IPS-18a (cell line): ENCODE results near the gene ADGRG1.

Experiments
- H3K27ac ChIP-seq: one replicate; pipeline ENCODE4 v1.5.1; 2013; ENCODE audit warnings: low read length
- H3K27me3 ChIP-seq: one replicate; pipeline ENCODE4 v1.6.1; 2013; ENCODE audit warnings: mild to moderate bottlenecking, low read length; ENCODE audit not compliant: control insufficient read depth, insufficient read depth
- H3K36me3 ChIP-seq: one replicate; pipeline ENCODE4 v1.6.1; 2013; ENCODE audit warnings: low read depth, low read length; ENCODE audit not compliant: control insufficient read depth
- H3K4me1 ChIP-seq: one replicate; pipeline ENCODE4 v1.6.1; 2013; ENCODE audit warnings: low read depth, low read length; ENCODE audit not compliant: control insufficient read depth
- H3K4me3 ChIP-seq: one replicate; pipeline ENCODE4 v1.5.1; 2013; ENCODE audit warnings: low read length
- H3K9ac ChIP-seq: one replicate; pipeline ENCODE4 v1.6.1; 2013; ENCODE audit warnings: mild to moderate bottlenecking, low read length, moderate library complexity
- H3K9me3 ChIP-seq: one replicate; pipeline ENCODE4 v1.6.1; 2013; ENCODE audit warnings: low read depth, low read length; ENCODE audit not compliant: control insufficient read depth

Gene ADGRG1

GRCh38 chr16:57616241-57616640 lies 12.2 kb upstream of the ADGRG1 start:
- Histone ChIP-seq H3K27ac (no peak overlapping the region), H3K4me1 (no peaks in the 10 kb centered on the region), H3K27me3 (no peaks in the 10 kb centered on the region), H3K9ac (no peak overlapping the region), H3K36me3 (no peaks in the 10 kb centered on the region), H3K4me3 (no peak overlapping the region), H3K9me3 (no peaks in the 10 kb centered on the region)

- Histone ChIP-seq H3K9ac (no peak overlapping the region), H3K36me3 (no peaks in the 10 kb centered on the region), H3K9me3 (no peaks in the 10 kb centered on the region), H3K4me3 (no peak overlapping the region), H3K4me1 (no peaks in the 10 kb centered on the region), H3K27ac (no peak overlapping the region), H3K27me3 (no peaks in the 10 kb centered on the region)
Observed at GRCh38 chr16:57616876-57617275, 11.6 kb upstream of the ADGRG1 start.

GRCh38 chr16:57617604-57618111 lies 10.8 kb upstream of the ADGRG1 start:
- Histone ChIP-seq H3K27me3 (no peaks in the 10 kb centered on the region), H3K27ac (no peak overlapping the region), H3K4me1 (no peaks in the 10 kb centered on the region), H3K36me3 (no peaks in the 10 kb centered on the region), H3K4me3 (no peak overlapping the region), H3K9ac (no peak overlapping the region), H3K9me3 (no peaks in the 10 kb centered on the region)

GRCh38 chr16:57618296-57619132 lies 9.9 kb upstream of the ADGRG1 start:
- no peak overlapping the region for H3K9ac ChIP-seq
- peaks cover 7% of the 10 kb centered on the region for H3K4me1 ChIP-seq
- no peaks in the 10 kb centered on the region for H3K27me3 ChIP-seq
- H3K4me3 ChIP-seq: no peak overlapping the region
- H3K9me3 ChIP-seq: no peaks in the 10 kb centered on the region
- no peak overlapping the region for H3K27ac ChIP-seq
- no peaks in the 10 kb centered on the region for H3K36me3 ChIP-seq

GRCh38 chr16:57619133-57619605 lies 9.3 kb upstream of the ADGRG1 start:
- H3K27ac ChIP-seq: no peak overlapping the region
- H3K27me3 ChIP-seq: no peaks in the 10 kb centered on the region
- H3K36me3 ChIP-seq: no peaks in the 10 kb centered on the region
- H3K4me1 ChIP-seq: peaks cover 7% of the 10 kb centered on the region
- H3K9me3 ChIP-seq: no peaks in the 10 kb centered on the region
- no peak overlapping the region for H3K4me3 ChIP-seq
- H3K9ac ChIP-seq: no peak overlapping the region

- no peak overlapping the region for H3K4me3 ChIP-seq
- H3K27me3 ChIP-seq: no peaks in the 10 kb centered on the region
- peaks cover 7% of the 10 kb centered on the region for H3K4me1 ChIP-seq
- H3K9ac ChIP-seq: no peak overlapping the region
- H3K9me3 ChIP-seq: no peaks in the 10 kb centered on the region
- H3K27ac ChIP-seq: no peak overlapping the region
- H3K36me3 ChIP-seq: no peaks in the 10 kb centered on the region
Observed at GRCh38 chr16:57619606-57620334, 8.7 kb upstream of the ADGRG1 start.

- Histone ChIP-seq H3K36me3 (no peaks in the 10 kb centered on the region), H3K4me1 (peaks cover 7% of the 10 kb centered on the region), H3K27ac (no peak overlapping the region), H3K4me3 (no peak overlapping the region), H3K9me3 (no peaks in the 10 kb centered on the region), H3K27me3 (no peaks in the 10 kb centered on the region), H3K9ac (no peak overlapping the region)
Observed at GRCh38 chr16:57620335-57621231, 7.8 kb upstream of the ADGRG1 start.

GRCh38 chr16:57621521-57622271 lies 6.7 kb upstream of the ADGRG1 start:
- H3K36me3 ChIP-seq: no peaks in the 10 kb centered on the region
- H3K9me3 ChIP-seq: no peaks in the 10 kb centered on the region
- H3K27ac ChIP-seq: no peak overlapping the region
- H3K4me1 ChIP-seq: peaks cover 7% of the 10 kb centered on the region
- no peak overlapping the region for H3K9ac ChIP-seq
- H3K4me3 ChIP-seq: no peak overlapping the region
- no peaks in the 10 kb centered on the region for H3K27me3 ChIP-seq

GRCh38 chr16:57622361-57623250 lies 5.8 kb upstream of the ADGRG1 start:
- Histone ChIP-seq H3K27ac (no peak overlapping the region), H3K27me3 (no peaks in the 10 kb centered on the region), H3K36me3 (no peaks in the 10 kb centered on the region), H3K4me3 (no peak overlapping the region), H3K9me3 (no peaks in the 10 kb centered on the region), H3K9ac (no peak overlapping the region), H3K4me1 (peaks cover 8% of the 10 kb centered on the region)
